GM12878 (cell line): ENCODE results near the gene CDC42SE2. TPM values are rescaled to one million over a fixed set of nuclear protein-coding genes. Genes with fewer than 3 reads are reported as not detected.
A peak's percentile ranks its signal among the peaks of the same experiment; 100 is the strongest.
"Not testable (repeated sequence)": the region's sequence is repeated elsewhere in the genome, so short reads cannot be mapped to it uniquely, and the experiment has no call there.

ENCODE experiments used
- ATAC-seq: fragments of 200-7000 bp; cut with Tn5 transposase; 3 replicates; pipeline ENCODE4 v1.9.1; 2020; ENCODE audit warnings: mild to moderate bottlenecking, moderate library complexity
- BruUV-seq: library from RNA; stranded (reverse); fragments of 400-500 nt; replicated peaks from 2 replicates; lab custom pipeline; 2021; lab: Mats Ljungman, UMichigan
- CTCF ChIA-PET: fragments of 300-600 bp; sonication (Branson Sonifier 250); formaldehyde crosslinking; extraction: SDS; loops from one replicate; lab custom pipeline; 2021; ENCODE audit warnings: inconsistent platforms; lab: Yijun Ruan, JAX
- POLR2A ChIA-PET: fragments of 350-600 bp; formaldehyde crosslinking; extraction: SDS; loops from one replicate; lab custom pipeline; 2021; ENCODE audit warnings: inconsistent platforms; lab: Charles Lee
- RAD21 ChIA-PET: fragments of 300-600 bp; sonication (Branson Sonifier 250); formaldehyde crosslinking; loops from one replicate; lab custom pipeline; 2023; ENCODE audit warnings: antibody characterized with exemption; ENCODE audit not compliant: unreplicated experiment; lab: Charles Lee
- SMC1A ChIA-PET: fragments of 300-600 bp; sonication (Branson Sonifier 250); formaldehyde crosslinking; loops from one replicate; lab custom pipeline; 2023; ENCODE audit not compliant: unreplicated experiment, uncharacterized antibody; lab: Charles Lee
- DNase-seq: peaks from one replicate; pipeline ENCODE4 v3.0.0-alpha.2; 2011; ENCODE audit warnings: low read depth, low spot score
- FAIRE-seq: peaks from 3 replicates; lab custom pipeline; 2011; peaks lifted over from hg19 to GRCh38; lab: Jason Lieb, UNC
- H2AFZ ChIP-seq: 2 replicates; pipeline ENCODE4 v1.6.0; 2011; ENCODE audit warnings: low read depth, low read length, control low read depth; ENCODE audit not compliant: control insufficient read depth
- H3K27ac ChIP-seq: 2 replicates; pipeline ENCODE4 v1.5.1; 2011; ENCODE audit warnings: control low read depth; ENCODE audit not compliant: control insufficient read depth, insufficient read depth
- H3K27me3 ChIP-seq, 2 experiments: replicated peaks in 1 of 2; 2 replicates each; pipeline versions ENCODE4 v1.6.0 to v1.6.1; 2011; ENCODE audit warnings: low read length in 1 of 2; ENCODE audit not compliant: control insufficient read depth in 2 of 2, insufficient read depth in 2 of 2
- H3K36me3 ChIP-seq, 2 experiments: 2 replicates each; pipeline ENCODE4 v1.5.1; 2011; ENCODE audit warnings: low read length in 1 of 2; ENCODE audit not compliant: control insufficient read depth in 2 of 2, insufficient read depth in 2 of 2
- H3K4me1 ChIP-seq: 2 replicates; pipeline ENCODE4 v1.6.1; 2011; ENCODE audit warnings: mild to moderate bottlenecking, low read length, moderate library complexity, mixed read lengths; ENCODE audit not compliant: control insufficient read depth, insufficient read depth
- H3K4me2 ChIP-seq: 2 replicates; pipeline ENCODE4 v1.6.0; 2011; ENCODE audit warnings: control low read depth; ENCODE audit not compliant: control insufficient read depth, insufficient read depth
- H3K4me3 ChIP-seq: fragments of 200-600 bp; sonication (generic); 2 replicates; pipeline ENCODE4 v1.5.1; 2016
- H3K79me2 ChIP-seq: 2 replicates; pipeline ENCODE4 v1.6.0; 2011; ENCODE audit warnings: low read length; ENCODE audit not compliant: control insufficient read depth, insufficient read depth
- H3K9ac ChIP-seq: 2 replicates; pipeline ENCODE4 v1.8.0; 2011; ENCODE audit warnings: low read length, control low read depth, mixed read lengths; ENCODE audit not compliant: control insufficient read depth, insufficient read depth
- H3K9me3 ChIP-seq: replicated peaks from 3 replicates; pipeline ENCODE4 v1.5.1; 2011; ENCODE audit warnings: mild to moderate bottlenecking, low read length; ENCODE audit not compliant: control insufficient read depth, insufficient read depth
- H4K20me1 ChIP-seq: 2 replicates; pipeline ENCODE4 v1.6.0; 2011; ENCODE audit not compliant: control insufficient read depth, insufficient read depth
- MYC ChIP-seq: IDR thresholded peaks from 2 replicates; pipeline ENCODE4 v1.6.1; 2011; ENCODE audit warnings: mild to moderate bottlenecking, low read length, moderate library complexity, inconsistent platforms; ENCODE audit not compliant: insufficient read depth, insufficient replicate concordance, insufficient read length, severe bottlenecking
- PAX8 ChIP-seq: fragments of 450-650 bp; IDR thresholded peaks from 2 replicates; pipeline ENCODE4 v1.6.1; 2017; ENCODE audit warnings: mild to moderate bottlenecking, moderate library complexity
- WGBS: methylation state at CpG from one replicate; pipeline ENCODE4 v1.1.6; 2016; ENCODE audit warnings: low lambda C conversion rate; ENCODE audit not compliant: insufficient replicate concordance, insufficient coverage; ENCODE audit errors: missing lambda C conversion rate; 5-methylcytosine and 5-hydroxymethylcytosine counted together
- in situ Hi-C: fragments of 300-500 bp; cut with MboI; formaldehyde crosslinking; loops from 9 replicates; pipeline ENCODE4 v1.14.3; 2018; ENCODE audit warnings: mixed read lengths
- intact Hi-C: fragments of 100-400 bp; cut with micrococcal nuclease; formaldehyde crosslinking; loops from one replicate; pipeline ENCODE4 v1.14.2; 2022; ENCODE audit not compliant: unreplicated experiment
- polyA plus RNA-seq, 11 experiments: library from polyadenylated mRNA; depleted of rRNA in 4 of 11; unstranded in 6 of 11; stranded (reverse) in 5 of 11; fragments of >200 nt; fragmentation: Nextera tagmentation in 4 of 11; fragmentation: Illumina TruSeq in 1 of 11; extraction: Ambion mirVana in 4 of 11; extraction: Trizol in 1 of 11; gene quantifications; 1 replicate in 1 of 11; 2 replicates in 10 of 11; pipeline versions ENCODE4 v1.2.1 to v1.2.3, GENCODE V29; 2011 to 2016; ENCODE audit warnings: inconsistent platforms in 2 of 11, missing spikeins in 2 of 11, low read depth in 1 of 11
- total RNA-seq, 4 experiments: library from RNA; depleted of rRNA in 3 of 4; stranded (reverse); fragments of >200 nt in 3 of 4; fragmentation: Illumina TruSeq in 1 of 4; extraction: Trizol in 1 of 4; gene quantifications; 2 replicates each; pipeline versions ENCODE4 v1.2.1 to v1.2.3, GENCODE V29; 2013 to 2021
- TF ChIP-seq, protein P1 (sequence below): IDR thresholded peaks from 2 replicates; pipeline ENCODE4 v1.6.1; 2011; ENCODE audit warnings: borderline replicate concordance, low read depth, mild to moderate bottlenecking, moderate library complexity, low read length; ENCODE audit not compliant: insufficient read depth, poor library complexity, severe bottlenecking

CDC42SE2 gene
- total and polyA plus RNA-seq, 10 of the 15 experiments (the other 5 are each of a cell fraction or from before 2014, with no cell fraction given): 57.0 to 148 (median 80.3) TPM

- H3K36me3 ChIP-seq, H4K20me1 ChIP-seq, BruUV-seq, H3K27me3 ChIP-seq, intact Hi-C loops, in situ Hi-C loops, DNase-seq, FAIRE-seq, H3K9me3 ChIP-seq, H3K9ac ChIP-seq, ATAC-seq, H2AFZ ChIP-seq: not testable (repeated sequence)
- ChIA-PET CTCF (interaction anchor here (0.6 to 1.6 kb wide), 6 partner anchors 9 to 32 kb away, joined by 3 to 10 read pairs (median 4); partner anchors contain the start of gene CDC42SE2), RAD21 (interaction anchor here (1.0 to 13.6 kb wide), 7 partner anchors 10 to 128 kb away, joined by 3 to 161 read pairs (median 15); partner anchors contain the start of gene CDC42SE2), POLR2A (interaction anchor here (0.9 to 10.7 kb wide), 3 partner anchors 9 to 29 kb away, joined by 4 to 141 read pairs (median 4); partner anchors contain the start of gene CDC42SE2), SMC1A (interaction anchor here (1.0 to 41.3 kb wide), 8 partner anchors 9 to 125 kb away, joined by 3 to 1218 read pairs (median 8); partner anchors contain the start of gene CDC42SE2)
- 77% methylated on average over 10 of the region's 10 CpGs for WGBS
- H3K4me3 ChIP-seq: peak overlapping the region; percentile 38; the same call in 1 of the 2 replicates
- peak overlapping the region; percentile 25; the same call in 1 of the 2 replicates for H3K4me2 ChIP-seq
- H3K4me1 ChIP-seq: peaks cover 55% of the 10 kb centered on the region
- peak overlapping the region; percentile 80; the same call in 1 of the 2 replicates for H3K27ac ChIP-seq
- peaks cover 45% of the 10 kb centered on the region for H3K79me2 ChIP-seq
Measured at GRCh38 chr5:131254025-131254424, 9.8 kb upstream of the CDC42SE2 start.

DNA sequence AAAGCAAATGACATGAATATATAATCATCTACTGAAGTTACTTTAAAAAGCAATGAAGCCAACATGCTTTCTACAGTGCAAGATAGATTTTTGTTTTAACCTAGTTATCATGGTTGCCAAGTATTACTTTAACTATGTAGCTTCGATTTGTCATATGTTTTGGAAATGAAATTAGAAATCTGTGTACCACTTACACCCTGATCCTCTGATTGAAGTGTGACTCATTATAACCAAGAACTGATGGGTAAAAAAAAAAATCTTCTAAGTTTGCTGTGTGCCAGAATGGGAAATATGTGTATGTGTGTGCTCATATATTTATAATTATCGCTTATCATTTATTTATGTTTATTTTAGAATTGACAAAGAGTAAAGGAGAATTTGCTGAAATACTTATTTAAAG, 9.1 kb upstream of the CDC42SE2 start:
- H3K9me3 ChIP-seq: no peaks in the 10 kb centered on the region
- no peak for TF ChIP-seq MYC
- TF ChIP-seq PAX8: no peak
- TF ChIP-seq, protein P1, sequence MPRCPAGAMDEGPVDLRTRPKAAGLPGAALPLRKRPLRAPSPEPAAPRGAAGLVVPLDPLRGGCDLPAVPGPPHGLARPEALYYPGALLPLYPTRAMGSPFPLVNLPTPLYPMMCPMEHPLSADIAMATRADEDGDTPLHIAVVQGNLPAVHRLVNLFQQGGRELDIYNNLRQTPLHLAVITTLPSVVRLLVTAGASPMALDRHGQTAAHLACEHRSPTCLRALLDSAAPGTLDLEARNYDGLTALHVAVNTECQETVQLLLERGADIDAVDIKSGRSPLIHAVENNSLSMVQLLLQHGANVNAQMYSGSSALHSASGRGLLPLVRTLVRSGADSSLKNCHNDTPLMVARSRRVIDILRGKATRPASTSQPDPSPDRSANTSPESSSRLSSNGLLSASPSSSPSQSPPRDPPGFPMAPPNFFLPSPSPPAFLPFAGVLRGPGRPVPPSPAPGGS: peak; percentile 63
- TF ChIP-seq, all 136 proteins: peak for 1
- in situ Hi-C loops (no loop called here), intact Hi-C loops (no loop called here)
- Histone ChIP-seq H4K20me1 (no peaks in the 10 kb centered on the region), H3K9ac (no peak overlapping the region), H3K27me3 (no peaks in the 10 kb centered on the region), H3K27ac (no peak overlapping the region), H3K4me2 (peak overlapping the region; percentile 25; the same call in 1 of the 2 replicates), H3K79me2 (peaks cover 48% of the 10 kb centered on the region), H3K4me3 (no peak overlapping the region), H2AFZ (no peak overlapping the region), H3K4me1 (peaks cover 49% of the 10 kb centered on the region), H3K36me3 (peaks cover 0 to 10% of the 10 kb centered on the region in 2 experiments; a peak in 2 of 4 replicates)
- FAIRE-seq: no peak
- no TSS peak for BruUV-seq
- no peak for ATAC-seq
- SMC1A ChIA-PET: interaction anchor here (0.6 to 41.3 kb wide), 8 partner anchors 8 to 160 kb away, joined by 3 to 1218 read pairs (median 4); partner anchors contain the start of genes CDC42SE2 and HINT1
- POLR2A ChIA-PET: interaction anchor here (0.9 to 10.7 kb wide), 2 partner anchors 9 to 30 kb away, joined by 4 to 141 read pairs; partner anchors contain the start of gene CDC42SE2
- no peak for DNase-seq
- 49% methylated on average over 2 of the region's 2 CpGs for WGBS
- CTCF ChIA-PET: interaction anchor here (0.9 to 1.4 kb wide), 4 partner anchors 8 to 40 kb away, joined by 3 to 5 read pairs (median 4); no protein-coding TSS in a partner anchor
- RAD21 ChIA-PET: interaction anchor here (0.7 to 13.6 kb wide), 6 partner anchors 11 to 66 kb away, joined by 3 to 161 read pairs (median 4); no protein-coding TSS in a partner anchor
